Motor neuron (in vitro differentiated cells): Measurements from ENCODE around the gene AMER3. TPM values are rescaled to one million over a fixed set of nuclear protein-coding genes. Genes with fewer than 3 reads are reported as not detected.

ENCODE experiments used
- ATAC-seq, 8 experiments: fragments of 200-7000 bp; cut with Tn5 transposase; replicated peaks in 6 of 8; 2 replicates each; pipeline ENCODE4 v1.8.0; 2021; ENCODE audit warnings: mild to moderate bottlenecking in 8 of 8, moderate library complexity in 8 of 8
- H3K27ac ChIP-seq, 2 donors: fragments of 250-450 bp; sonication (Bioruptor Pico); 2 replicates each; pipeline ENCODE4 v1.9.0; 2021; ENCODE audit warnings: antibody characterized with exemption in 2 of 2, mild to moderate bottlenecking in 2 of 2, moderate library complexity in 1 of 2
- H3K4me1 ChIP-seq, 2 donors: fragments of 250-450 bp; sonication (Bioruptor Pico); replicated peaks in 1 of 2; 2 replicates each; pipeline ENCODE4 v1.6.1; 2021; ENCODE audit warnings: antibody characterized with exemption in 2 of 2, mild to moderate bottlenecking in 2 of 2, moderate library complexity in 1 of 2
- H3K4me3 ChIP-seq, 5 donors: fragments of 250-450 bp; sonication (Bioruptor Pico); 2 replicates each; pipeline ENCODE4 v1.9.0; 2021; ENCODE audit warnings: antibody characterized with exemption in 5 of 5, mild to moderate bottlenecking in 5 of 5, moderate library complexity in 4 of 5
- WGBS, 10 experiments: fragments of 450-650 bp; shearing (Covaris generic); methylation state at CpG; one replicate each; pipeline ENCODE4 v1.0.0; 2022; 5-methylcytosine and 5-hydroxymethylcytosine counted together
- in situ Hi-C, 9 experiments: fragments of 400-800 bp; cut with MboI; loops; one replicate each; pipeline ENCODE4 v1.15.0; 2021; ENCODE audit warnings: low sequenced_read_pairs in 9 of 9, low pct_unique_long_range_greater_than_20kb in 2 of 9; ENCODE audit not compliant: unreplicated experiment in 9 of 9
- total RNA-seq, 8 experiments: library from RNA; unstranded; fragments of 300-600 nt; gene quantifications; 2 replicates each; pipeline versions ENCODE4 v1.2.3 to v1.2.4, GENCODE V29; 2022

AMER3 gene
- total RNA-seq, 8 experiments from 2014 or later = 0.09 to 11.3 (median 8.3) TPM

- H3K4me3 ChIP-seq = no peak overlapping the region
- no peak for ATAC-seq
- H3K4me1 ChIP-seq = no peaks in the 10 kb centered on the region
- no peak overlapping the region for H3K27ac ChIP-seq
- WGBS, 10 experiments = 22 to 87% (median 76%) methylated on average over 1 to 7 of the region's 7 CpGs; no CpG with 5 or more reads in 1 of the 10 experiments
- in situ Hi-C loops = no loop called here
Measured at GRCh38 chr2:130769343-130769907, 14.1 kb downstream of the AMER3 start.

GRCh38 chr2:130776550-130776949 lies 21.2 kb downstream of the AMER3 start:
- 27 to 87% (median 61%) methylated on average over 1 to 4 of the region's 4 CpGs for WGBS, 10 experiments
- Histone ChIP-seq H3K27ac (no peak overlapping the region), H3K4me3 (no peak overlapping the region), H3K4me1 (no peaks in the 10 kb centered on the region)
- ATAC-seq = peak in 3 of 8 experiments; percentile 25 to 44 (median 42)
- in situ Hi-C loops = loop anchor here in 2 of 9 experiments (25.0 kb wide), 1 partner anchor 136 kb away; no protein-coding TSS in a partner anchor

DNA sequence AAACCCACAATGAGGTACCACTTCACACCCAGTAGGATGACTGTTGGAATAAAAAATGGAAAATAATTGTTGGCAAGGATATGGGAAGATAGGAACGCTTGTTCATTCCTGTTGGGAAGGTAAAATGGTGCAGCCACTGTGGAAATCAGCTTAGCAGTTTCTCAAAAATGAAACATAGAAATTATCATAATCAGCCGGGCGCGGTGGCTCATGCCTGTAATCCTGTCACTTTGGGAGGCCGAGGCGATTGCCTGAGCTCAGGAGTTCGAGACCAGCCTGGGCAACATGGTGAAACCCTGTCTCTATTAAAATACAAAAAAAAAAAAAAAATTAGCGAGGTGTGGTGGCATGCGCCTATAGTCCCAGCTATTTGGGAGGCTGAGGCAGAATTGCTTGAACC lies 23.4 kb downstream of the AMER3 start:
- 32 to 95% (median 80%) methylated on average over 2 to 9 of the region's 9 CpGs for WGBS, 10 experiments

GRCh38 chr2:130785466-130786055 lies 30.2 kb downstream of the AMER3 start:
- Histone ChIP-seq H3K4me1 (no peaks in the 10 kb centered on the region), H3K27ac (no peak overlapping the region), H3K4me3 (no peak overlapping the region)
- in situ Hi-C loops = loop anchor here in 2 of 9 experiments (25.0 kb wide), 1 partner anchor 127 kb away; no protein-coding TSS in a partner anchor
- peak in 1 of 8 experiments; percentile 22 for ATAC-seq
- WGBS, 10 experiments = 33 to 89% (median 80%) methylated on average over 1 to 10 of the region's 12 CpGs; no CpG with 5 or more reads in 3 of the 10 experiments

More for the DNA sequence above, 23.4 kb downstream of the AMER3 start:
- Histone ChIP-seq H3K4me1 (no peaks in the 10 kb centered on the region), H3K4me3 (no peak overlapping the region), H3K27ac (no peak overlapping the region)
- no peak for ATAC-seq
- in situ Hi-C loops = loop anchor here in 2 of 9 experiments (25.0 kb wide), 1 partner anchor 134 kb away; no protein-coding TSS in a partner anchor

GRCh38 chr2:130786076-130786475 lies 30.7 kb downstream of the AMER3 start:
- 80 to 100% (median 91%) methylated on average over 1 to 4 of the region's 6 CpGs; no CpG with 5 or more reads in 4 of the 10 experiments for WGBS, 10 experiments
- Histone ChIP-seq H3K4me3 (no peak overlapping the region), H3K4me1 (no peaks in the 10 kb centered on the region), H3K27ac (no peak overlapping the region)
- in situ Hi-C loops = loop anchor here in 2 of 9 experiments (25.0 kb wide), 1 partner anchor 126 kb away; no protein-coding TSS in a partner anchor
- ATAC-seq = no peak

DNA sequence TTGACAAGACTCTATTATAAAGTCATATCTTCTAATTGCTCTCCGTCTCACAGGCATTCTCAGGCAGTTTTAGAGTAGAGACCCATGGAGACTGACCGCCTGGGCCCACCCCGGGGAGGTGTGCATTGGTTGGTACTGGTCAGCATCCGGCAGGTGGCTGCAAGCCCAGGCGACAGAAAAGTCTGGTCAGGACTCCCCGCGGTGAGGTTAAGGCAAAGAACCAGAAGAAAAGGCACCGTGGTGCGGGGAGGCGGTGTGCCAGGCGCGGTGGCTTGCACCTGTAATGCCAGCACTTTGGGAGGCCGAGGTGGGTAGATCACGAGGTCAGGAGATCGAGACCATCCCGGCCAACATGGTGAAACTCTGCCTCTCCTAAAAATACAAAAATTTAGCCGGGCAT lies 32.5 kb downstream of the AMER3 start:
- Histone ChIP-seq H3K4me1 (no peaks in the 10 kb centered on the region), H3K4me3 (no peak overlapping the region), H3K27ac (no peak overlapping the region)
- ATAC-seq = no peak
- in situ Hi-C loops = loop anchor here in 2 of 9 experiments (25.0 kb wide), 1 partner anchor 124 kb away; no protein-coding TSS in a partner anchor
- WGBS, 10 experiments = 36 to 94% (median 83%) methylated on average over 5 to 14 of the region's 17 CpGs; no CpG with 5 or more reads in 2 of the 10 experiments

GRCh38 chr2:130790312-130790711 lies 35.0 kb downstream of the AMER3 start:
- H3K27ac ChIP-seq = no peak overlapping the region
- in situ Hi-C loops = loop anchor here in 2 of 9 experiments (25.0 kb wide), 1 partner anchor 122 kb away; no protein-coding TSS in a partner anchor

DNA sequence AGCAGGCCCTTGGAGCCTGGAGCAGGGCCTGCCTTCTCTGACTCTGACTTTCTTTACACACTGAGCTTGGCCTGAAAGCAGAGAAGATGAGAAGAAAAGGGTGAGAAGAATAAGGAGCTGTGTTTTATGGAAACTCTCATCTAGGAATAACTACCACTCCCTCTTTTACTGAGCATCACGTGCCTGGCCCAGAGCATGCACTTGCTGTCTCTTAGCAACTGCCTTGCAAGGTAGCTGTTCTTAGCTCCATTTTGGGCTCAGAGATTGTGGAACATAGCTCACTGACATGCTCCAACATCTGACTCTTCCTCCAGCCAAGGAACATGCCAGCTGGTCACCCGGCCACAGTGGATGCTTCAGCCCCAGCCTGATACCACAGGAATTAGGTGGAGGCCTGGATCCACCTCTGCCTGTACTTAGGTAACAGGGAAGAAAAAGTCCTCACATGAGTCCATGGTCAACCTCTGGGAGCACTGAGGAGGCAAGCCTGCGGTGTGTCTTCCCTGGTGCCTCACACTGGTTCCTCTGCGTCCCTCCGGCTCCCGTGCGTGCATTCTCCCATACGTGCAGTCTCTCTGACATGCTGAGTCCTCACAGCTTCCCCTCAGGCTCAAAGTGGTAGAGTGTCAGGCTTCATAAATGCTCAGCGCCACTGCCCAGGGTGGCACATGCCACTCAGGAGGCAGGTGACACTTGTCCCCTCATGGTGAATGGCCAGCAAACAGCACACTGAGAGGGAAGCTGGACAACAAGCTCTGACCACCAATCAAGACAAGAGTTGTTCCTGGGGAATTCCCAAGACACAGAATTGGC lies 35.7 kb downstream of the AMER3 start:
- WGBS, 10 experiments = 40 to 79% (median 60%) methylated on average over 1 to 3 of the region's 9 CpGs; no CpG with 5 or more reads in 5 of the 10 experiments
- in situ Hi-C loops = loop anchor here in 2 of 9 experiments (25.0 kb wide), 1 partner anchor 121 kb away; no protein-coding TSS in a partner anchor
- ATAC-seq = peak in 4 of 8 experiments; percentile 11 to 94 (median 64)
- Histone ChIP-seq H3K4me1 (no peaks in the 10 kb centered on the region), H3K4me3 (no peak overlapping the region), H3K27ac (no peak overlapping the region)

More at GRCh38 chr2:130790312-130790711, 35.0 kb downstream of the AMER3 start:
- no peak overlapping the region for H3K4me3 ChIP-seq
- WGBS, 10 experiments = 20 to 29% methylated on average over 1 to 2 of the region's 2 CpGs; no CpG with 5 or more reads in 8 of the 10 experiments
- H3K4me1 ChIP-seq = no peaks in the 10 kb centered on the region
- ATAC-seq = peak in 2 of 8 experiments; percentile 31 to 51

GRCh38 chr2:130791617-130791939 lies 36.2 kb downstream of the AMER3 start:
- Histone ChIP-seq H3K4me3 (no peak overlapping the region), H3K27ac (no peak overlapping the region), H3K4me1 (no peaks in the 10 kb centered on the region)
- peak in 2 of 8 experiments; percentile 28 to 48 for ATAC-seq
- in situ Hi-C loops = loop anchor here in 2 of 9 experiments (25.0 kb wide), 1 partner anchor 121 kb away; no protein-coding TSS in a partner anchor
- 0 to 83% (median 66%) methylated on average over 1 to 3 of the region's 4 CpGs; no CpG with 5 or more reads in 6 of the 10 experiments for WGBS, 10 experiments

- no peak overlapping the region for H3K4me3 ChIP-seq
- in situ Hi-C loops = loop anchor here in 2 of 9 experiments (25.0 kb wide), 1 partner anchor 117 kb away; no protein-coding TSS in a partner anchor
Measured at GRCh38 chr2:130795431-130795830, 40.1 kb downstream of the AMER3 start.

GRCh38 chr2:130796290-130796689 lies 41.0 kb downstream of the AMER3 start:
- H3K4me3 ChIP-seq = no peak overlapping the region
- no peak overlapping the region for H3K27ac ChIP-seq
- 58 to 100% (median 90%) methylated on average over 1 to 3 of the region's 3 CpGs; no CpG with 5 or more reads in 2 of the 10 experiments for WGBS, 10 experiments
- in situ Hi-C loops = loop anchor here in 2 of 9 experiments (25.0 kb wide), 1 partner anchor 116 kb away; no protein-coding TSS in a partner anchor
- ATAC-seq = no peak
- peaks cover 6 to 16% of the 10 kb centered on the region in 2 donors for H3K4me1 ChIP-seq

More at GRCh38 chr2:130795431-130795830, 40.1 kb downstream of the AMER3 start:
- no peak for ATAC-seq
- H3K4me1 ChIP-seq = peaks cover 6 to 16% of the 10 kb centered on the region in 2 donors
- 30 to 100% (median 43%) methylated on average over 1 to 2 of the region's 2 CpGs; no CpG with 5 or more reads in 5 of the 10 experiments for WGBS, 10 experiments
- H3K27ac ChIP-seq = no peak overlapping the region
